HuH-7 (cell line): ENCODE data around the gene NCKAP5.

Source experiments
- DNase-seq: peaks from one replicate; pipeline ENCODE4 v3.0.0; 2011; ENCODE audit warnings: low spot score

The NCKAP5 gene

GRCh38 chr2:132991471-132992045 lies 576.7 kb downstream of the NCKAP5 start:
- no peak for DNase-seq

- DNase-seq, result no peak
Observed at GRCh38 chr2:132984731-132985130, 583.5 kb downstream of the NCKAP5 start.

DNA sequence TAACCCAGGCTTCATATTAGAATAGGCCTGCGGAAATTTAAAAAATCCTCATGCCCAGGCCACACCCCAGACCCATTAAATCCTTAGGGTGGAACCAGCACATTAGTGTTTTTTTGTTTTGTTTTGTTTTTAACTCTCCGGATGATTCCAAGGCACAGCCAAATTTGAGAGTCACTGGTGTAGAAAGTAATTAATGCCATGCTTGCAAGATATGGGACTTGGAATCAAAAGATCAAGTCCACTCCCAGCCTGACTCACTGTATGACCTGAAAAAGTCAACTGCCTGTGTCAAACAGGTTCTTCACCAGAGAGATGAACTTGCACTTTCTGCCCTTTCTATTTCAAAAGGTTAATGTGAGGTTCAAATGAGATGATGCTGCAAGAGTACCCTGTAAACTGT lies 588.0 kb downstream of the NCKAP5 start:
- no peak for DNase-seq

DNA sequence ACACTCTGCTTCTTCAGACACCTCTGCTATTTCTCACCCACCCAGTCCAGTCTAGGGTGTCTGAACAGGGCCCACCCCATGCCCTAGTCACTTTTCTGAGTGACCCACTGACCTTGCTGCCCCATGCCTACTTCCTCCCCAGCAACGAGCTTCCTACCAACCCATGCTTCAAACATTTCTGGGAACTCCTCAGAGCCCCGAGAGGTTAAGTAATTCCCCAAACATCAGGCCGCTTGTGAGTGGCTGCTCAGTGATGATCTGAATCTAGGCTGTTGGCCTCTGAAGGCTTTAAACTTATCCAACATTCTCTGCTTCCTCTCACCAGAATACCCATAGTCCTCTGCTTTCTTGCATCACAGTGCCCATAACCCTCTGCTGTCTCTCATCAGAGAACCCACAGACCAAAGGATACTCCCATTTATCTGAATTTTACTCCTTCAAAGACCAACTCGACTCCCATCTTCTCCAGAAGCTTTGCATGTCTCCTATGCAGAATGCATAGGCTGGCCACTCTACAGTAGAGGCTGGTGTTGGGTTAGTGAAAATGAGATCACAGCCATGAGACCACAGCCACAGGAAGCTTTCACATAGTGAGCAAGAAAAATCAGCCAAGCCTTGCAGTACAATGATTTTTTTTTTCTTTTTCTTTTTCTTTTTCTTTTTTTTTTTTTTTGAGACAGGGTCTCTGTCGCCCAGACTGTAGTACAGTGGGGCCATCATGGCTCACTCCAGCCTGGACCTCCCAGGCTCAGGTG lies 588.7 kb downstream of the NCKAP5 start:
- DNase-seq, result no peak

GRCh38 chr2:132978840-132979239 lies 589.4 kb downstream of the NCKAP5 start:
- no peak for DNase-seq

- DNase-seq, result no peak
Observed at GRCh38 chr2:132977812-132978529, 590.3 kb downstream of the NCKAP5 start.

DNA sequence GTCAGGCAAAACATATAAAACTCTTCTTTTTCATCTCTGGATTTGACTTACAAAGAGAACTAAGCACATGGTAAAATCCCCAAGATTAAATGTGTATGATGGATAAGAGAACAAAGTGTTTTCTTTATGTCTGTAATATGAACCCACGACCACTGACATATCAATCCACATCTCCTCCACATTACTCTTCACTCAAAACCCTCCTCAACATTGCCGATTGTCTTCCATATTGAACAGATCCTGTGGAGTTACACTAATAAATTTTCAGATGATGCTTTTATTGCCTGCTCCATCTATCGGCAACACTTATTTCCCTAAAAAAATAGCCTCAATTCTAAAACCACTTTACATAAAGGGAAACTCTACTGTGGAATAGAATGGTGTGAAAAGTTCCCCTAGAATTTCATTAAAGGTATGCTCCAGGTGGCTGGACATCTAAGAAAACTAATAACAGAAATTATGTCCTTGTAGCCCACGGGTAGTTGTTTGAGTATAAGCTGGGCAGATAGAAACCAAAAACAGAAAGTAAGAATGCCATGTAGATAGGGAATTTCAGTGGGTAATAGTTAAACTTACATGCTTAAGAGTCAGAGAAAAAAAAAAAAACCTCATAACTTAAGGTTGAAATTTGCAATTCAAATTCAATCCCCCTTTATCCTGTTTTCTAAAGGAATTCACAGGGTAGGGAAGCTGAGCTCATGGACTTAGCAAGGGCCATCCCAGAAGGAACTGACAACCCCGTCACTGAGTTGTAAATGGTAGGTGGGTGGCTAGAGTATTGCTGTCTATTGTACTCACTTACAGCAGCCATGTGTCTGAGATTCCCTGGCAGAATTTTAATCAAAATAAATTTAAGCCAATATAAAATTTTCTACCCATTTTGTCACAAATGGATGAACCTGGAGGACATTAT lies 592.8 kb downstream of the NCKAP5 start:
- no peak for DNase-seq

GRCh38 chr2:132974467-132975095 lies 593.7 kb downstream of the NCKAP5 start:
- DNase-seq, result no peak

DNA sequence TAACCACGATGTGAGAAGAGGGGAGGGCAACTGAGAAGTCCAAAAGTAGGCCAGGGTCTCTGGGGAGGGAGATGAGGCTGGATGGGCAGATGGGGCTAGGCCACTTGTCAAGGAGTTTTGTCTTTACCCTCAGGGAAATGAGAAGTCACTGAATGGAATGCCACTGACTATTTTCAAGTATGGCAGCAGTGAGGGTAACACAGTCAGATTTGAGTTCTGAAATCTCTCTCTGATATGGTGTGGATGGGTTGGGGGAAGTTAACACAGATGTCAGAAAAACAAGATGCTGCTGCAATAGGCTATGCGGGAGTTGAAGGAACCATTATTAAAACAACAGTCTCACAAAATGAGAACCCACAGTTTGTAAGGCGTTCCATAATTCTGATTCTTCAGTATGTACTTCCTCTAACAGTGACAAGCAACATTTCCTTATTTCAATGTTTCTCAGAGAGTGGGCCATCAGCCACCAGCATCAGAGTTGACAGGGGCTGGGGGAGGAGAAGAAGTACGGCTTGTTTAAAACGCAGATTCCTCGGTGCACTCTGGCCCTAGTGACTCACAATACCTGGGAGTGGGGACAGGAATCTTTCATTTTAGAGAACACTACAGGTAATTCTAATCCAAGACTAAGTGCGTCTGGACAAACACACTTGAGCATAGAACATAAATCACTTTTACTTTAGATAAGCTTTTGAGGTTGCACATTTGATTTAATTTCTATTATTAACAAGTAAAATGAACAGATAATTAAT lies 596.8 kb downstream of the NCKAP5 start:
- DNase-seq, result no peak

- no peak for DNase-seq
Observed at GRCh38 chr2:132969371-132969985, 598.8 kb downstream of the NCKAP5 start.

GRCh38 chr2:132965460-132965859 lies 602.8 kb downstream of the NCKAP5 start:
- no peak for DNase-seq

DNA sequence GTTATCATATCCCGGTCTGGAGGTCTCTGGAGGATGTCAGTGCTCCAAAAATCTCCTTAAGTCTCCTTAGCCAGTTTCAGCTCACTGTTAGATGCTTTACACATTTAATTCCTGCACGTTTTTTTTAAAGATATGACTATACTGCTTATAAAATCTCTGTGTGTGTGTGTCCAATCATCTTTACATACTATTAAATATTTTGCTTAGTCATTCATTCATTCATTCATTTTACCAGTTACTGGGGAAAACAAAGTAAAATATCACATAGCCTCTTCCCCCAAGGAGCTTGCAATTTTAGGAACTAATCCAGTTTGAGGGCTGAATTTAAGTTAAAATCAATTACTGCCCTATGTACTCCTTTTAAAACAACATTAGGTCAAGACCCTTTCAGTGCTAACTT lies 605.1 kb downstream of the NCKAP5 start:
- no peak for DNase-seq

DNA sequence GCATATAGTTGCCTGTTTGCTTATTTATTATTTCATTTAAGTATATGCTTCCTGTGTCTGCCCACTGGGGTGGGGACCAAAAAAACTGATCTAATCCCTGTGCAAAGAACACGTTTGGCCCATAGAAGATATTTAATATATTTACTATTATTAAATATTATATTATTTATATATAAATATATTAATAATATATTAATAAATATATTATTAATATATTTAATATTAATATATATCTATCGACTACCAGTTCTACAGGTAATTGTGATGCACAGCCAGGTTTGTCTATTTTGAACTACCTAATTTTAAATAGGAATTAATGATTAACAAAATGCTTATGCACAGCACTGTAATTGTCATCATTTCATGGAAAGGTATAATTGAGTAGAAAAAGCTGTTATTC lies 609.4 kb downstream of the NCKAP5 start:
- no peak for DNase-seq

DNA sequence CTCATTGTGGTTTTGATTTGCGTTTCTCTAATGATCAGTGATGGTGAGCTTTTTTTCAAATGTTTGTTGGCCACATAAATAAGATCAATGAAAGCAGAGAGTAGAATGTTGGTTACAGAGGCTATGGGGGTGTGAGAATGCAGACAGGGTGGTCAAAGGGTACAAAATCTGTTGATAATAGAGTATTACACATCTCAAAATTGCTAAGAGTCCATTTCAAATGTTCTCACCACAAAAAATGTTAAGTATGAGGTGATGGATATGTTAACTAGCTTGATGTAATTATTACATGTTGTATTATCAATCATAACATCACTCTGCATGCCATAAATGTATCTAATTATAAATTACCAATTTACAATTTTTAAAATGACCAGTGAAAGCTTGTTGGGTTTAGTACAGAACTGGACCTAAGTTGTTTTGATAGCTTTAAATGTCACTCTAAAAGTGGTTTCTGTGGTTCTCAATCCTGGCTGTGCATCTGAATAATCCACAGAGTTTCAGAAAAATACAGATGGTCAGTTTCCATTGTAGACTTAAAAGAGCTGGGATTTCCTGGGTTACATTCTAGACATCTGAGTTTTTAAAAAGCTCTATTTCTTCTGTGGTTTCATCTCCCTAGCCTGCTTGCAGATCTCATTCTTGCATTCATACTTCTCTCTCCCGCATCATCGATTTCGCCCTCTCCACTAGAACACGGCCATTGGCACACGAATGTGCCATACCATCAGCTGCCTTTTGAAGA lies 612.2 kb downstream of the NCKAP5 start:
- no peak for DNase-seq

DNA sequence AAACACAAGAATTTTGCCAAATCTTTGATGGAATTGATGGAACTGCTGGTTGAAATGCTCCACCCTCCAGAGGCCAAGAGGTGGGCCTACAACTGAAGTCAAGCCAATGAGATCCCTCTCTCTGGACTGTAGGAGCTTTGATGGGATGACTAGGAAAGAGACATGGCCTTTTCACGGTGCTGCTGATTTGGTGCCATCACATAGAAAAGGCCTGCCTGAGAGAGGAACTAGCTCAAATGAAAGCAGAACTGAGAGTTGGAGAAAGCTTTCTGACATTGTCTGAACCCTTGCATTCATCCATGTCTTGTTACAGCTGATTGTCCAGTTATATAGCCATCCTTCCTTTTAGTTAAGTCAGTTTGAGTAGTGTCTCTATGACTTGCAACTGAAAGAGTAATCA lies 614.5 kb downstream of the NCKAP5 start:
- no peak for DNase-seq

- no peak for DNase-seq
Observed at GRCh38 chr2:132951008-132951714, 617.1 kb downstream of the NCKAP5 start.

GRCh38 chr2:132949108-132949507 lies 619.2 kb downstream of the NCKAP5 start:
- no peak for DNase-seq

DNA sequence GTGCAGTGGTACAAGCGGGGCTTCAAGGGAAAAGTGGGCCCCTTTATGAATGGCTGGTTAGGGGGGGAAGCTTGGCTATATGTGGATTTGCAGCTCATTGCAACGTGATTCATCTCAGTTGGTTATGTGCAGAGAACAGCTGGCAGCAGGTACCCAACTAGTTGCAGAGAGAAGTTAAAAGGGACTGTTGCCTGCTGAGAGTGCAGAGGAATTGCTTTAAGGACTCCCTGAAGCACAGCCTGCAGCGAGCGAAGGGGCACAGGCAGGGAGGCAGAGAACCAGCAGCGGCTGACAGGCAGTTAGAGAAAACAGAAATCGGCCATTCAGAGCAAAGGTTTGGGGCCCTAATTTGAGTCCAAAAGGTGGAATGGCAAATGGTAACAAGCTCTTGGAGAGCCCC lies 620.1 kb downstream of the NCKAP5 start:
- DNase-seq, result no peak

DNA sequence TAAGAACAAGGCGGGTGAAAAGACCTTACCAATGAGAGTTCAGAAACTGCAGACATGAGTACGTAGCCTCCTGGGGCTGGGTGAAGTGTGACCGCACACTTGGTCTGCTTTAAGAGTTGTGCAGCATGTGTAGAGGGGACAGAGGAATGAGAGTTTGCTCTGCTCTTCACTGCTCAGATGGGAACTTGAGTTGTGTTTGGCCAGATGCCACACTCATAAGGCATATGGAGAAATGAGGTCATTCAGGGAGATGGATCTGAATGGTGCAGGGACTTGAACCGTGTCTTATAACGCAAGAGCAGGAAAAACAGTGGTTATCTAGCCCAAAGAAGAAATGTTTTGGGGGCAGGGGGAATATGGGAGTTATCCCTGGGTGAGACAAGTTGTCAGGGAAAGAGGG lies 624.4 kb downstream of the NCKAP5 start:
- no peak for DNase-seq
